HCT116 (cell line): ENCODE measurements around the gene IPCEF1. TPM values are rescaled to one million over a fixed set of nuclear protein-coding genes. Genes with fewer than 3 reads are reported as not detected.

Source experiments
- ATAC-seq: fragments of 200-7000 bp; cut with Tn5 transposase; 2 replicates; pipeline ENCODE4 v1.9.1; 2020; ENCODE audit warnings: mild to moderate bottlenecking, moderate library complexity
- BruUV-seq: library from RNA; stranded (reverse); fragments of 400-500 nt; replicated peaks from 2 replicates; lab custom pipeline; 2021; lab: Mats Ljungman, UMichigan
- CTCF ChIA-PET: fragments of 300-600 bp; sonication (Branson Sonifier 250); formaldehyde crosslinking; loops from one replicate; lab custom pipeline; 2021; ENCODE audit warnings: antibody characterized with exemption; lab: Charles Lee
- POLR2A ChIA-PET: fragments of 300-600, 350-600 bp; sonication (Branson Sonifier 250); formaldehyde crosslinking; loops from one replicate; lab custom pipeline; 2021; ENCODE audit warnings: antibody characterized with exemption; lab: Charles Lee
- RAD21 ChIA-PET, 2 experiments: fragments of 300-600 bp; sonication (Branson Sonifier 250); formaldehyde crosslinking; loops; one replicate each; lab custom pipeline; 2023; ENCODE audit warnings: low total read pairs in 2 of 2; ENCODE audit not compliant: uncharacterized antibody in 2 of 2, unreplicated experiment in 2 of 2, low non-redundant PET in 1 of 2; lab: Charles Lee
- DNase-seq: peaks from one replicate; pipeline ENCODE4 v3.0.0-alpha.2; 2010; ENCODE audit warnings: low read depth, low spot score
- H2AFZ ChIP-seq: fragments of 200-600 bp; shearing (Covaris generic), sonication (generic); 2 replicates; pipeline ENCODE4 v1.6.1; 2017; ENCODE audit warnings: low read depth, mixed run types, mixed read lengths, antibody characterized with exemption, low read length; ENCODE audit not compliant: poor library complexity, severe bottlenecking
- H3K27ac ChIP-seq: 2 replicates; pipeline ENCODE4 v1.5.1; 2012; ENCODE audit warnings: low read depth, low read length
- H3K27me3 ChIP-seq: fragments of 200-600 bp; sonication (generic); 2 replicates; pipeline ENCODE4 v1.6.1; 2016; ENCODE audit warnings: mixed run types, low read length, mixed read lengths; ENCODE audit not compliant: insufficient read depth
- H3K36me3 ChIP-seq, 2 experiments: fragments of 200-500 bp in 1 of 2; fragments of 200-600 bp in 1 of 2; sonication (Bioruptor generic) in 1 of 2; sonication (generic) in 1 of 2; 2 replicates each; pipeline versions ENCODE4 v1.5.1 to v1.6.1; 2014 to 2016; ENCODE audit warnings: low read length in 2 of 2, inconsistent platforms in 1 of 2, mixed read lengths in 1 of 2, mixed run types in 1 of 2; ENCODE audit not compliant: insufficient read depth in 2 of 2, control insufficient read depth in 1 of 2
- H3K4me1 ChIP-seq, 2 experiments: fragments of 200-600 bp in 1 of 2; sonication (generic) in 1 of 2; 2 replicates each; pipeline versions ENCODE4 v1.5.1 to v1.6.1; 2012 to 2017; ENCODE audit warnings: low read length in 2 of 2, inconsistent platforms in 1 of 2, mild to moderate bottlenecking in 1 of 2, mixed read lengths in 1 of 2, mixed run types in 1 of 2, moderate library complexity in 1 of 2; ENCODE audit not compliant: insufficient read depth in 2 of 2, control insufficient read depth in 1 of 2
- H3K4me2 ChIP-seq: fragments of 200-600 bp; sonication (generic); 2 replicates; pipeline ENCODE4 v1.6.1; 2017; ENCODE audit warnings: mixed run types, low read length, mixed read lengths
- H3K4me3 ChIP-seq, 2 experiments: fragments of 200-600 bp in 1 of 2; sonication (generic) in 1 of 2; replicated peaks in 1 of 2; 2 replicates each; pipeline ENCODE4 v1.5.1; 2011 to 2016; ENCODE audit warnings: low read length in 2 of 2, control low read depth in 1 of 2, low read depth in 1 of 2, mild to moderate bottlenecking in 1 of 2, mixed read lengths in 1 of 2, mixed run types in 1 of 2
- H3K79me2 ChIP-seq: fragments of 200-600 bp; sonication (generic); 2 replicates; pipeline ENCODE4 v1.6.1; 2017; ENCODE audit warnings: mild to moderate bottlenecking, mixed run types, low read length, moderate library complexity, mixed read lengths; ENCODE audit not compliant: insufficient read depth
- H3K9ac ChIP-seq: fragments of 200-600 bp; sonication (generic); 2 replicates; pipeline ENCODE4 v1.6.1; 2016; ENCODE audit warnings: low read length, mixed read lengths
- H3K9me2 ChIP-seq: fragments of 200-600 bp; sonication (generic), shearing (Covaris generic); 2 replicates; pipeline ENCODE4 v1.6.1; 2017; ENCODE audit warnings: mixed run types, mild to moderate bottlenecking, moderate library complexity; ENCODE audit not compliant: insufficient read depth
- H3K9me3 ChIP-seq, 2 experiments: fragments of 200-500 bp in 1 of 2; fragments of 200-600 bp in 1 of 2; sonication (Bioruptor generic) in 1 of 2; sonication (generic) in 1 of 2; 2 replicates each; pipeline ENCODE4 v1.6.1; 2014 to 2017; ENCODE audit warnings: low read length in 2 of 2, mixed read lengths in 2 of 2, inconsistent platforms in 1 of 2, low read depth in 1 of 2, mild to moderate bottlenecking in 1 of 2, mixed run types in 1 of 2, moderate library complexity in 1 of 2; ENCODE audit not compliant: control insufficient read depth in 1 of 2, insufficient read depth in 1 of 2
- H4K20me1 ChIP-seq: fragments of 200-600 bp; sonication (generic), shearing (Covaris generic); 2 replicates; pipeline ENCODE4 v1.6.1; 2017; ENCODE audit warnings: mixed run types, mild to moderate bottlenecking, moderate library complexity; ENCODE audit not compliant: insufficient read depth
- CEBPB ChIP-seq: IDR thresholded peaks from 2 replicates; pipeline ENCODE4 v1.6.1; 2012; ENCODE audit warnings: low read depth
- ELF1 ChIP-seq: IDR thresholded peaks from 2 replicates; pipeline ENCODE4 v1.6.1; 2012; ENCODE audit warnings: low read depth, borderline replicate concordance
- FOSL1 ChIP-seq: IDR thresholded peaks from 2 replicates; pipeline ENCODE4 v1.6.1; 2012; ENCODE audit warnings: low read depth
- RAD21 ChIP-seq: IDR thresholded peaks from 2 replicates; pipeline ENCODE4 v1.6.1; 2012; ENCODE audit warnings: low read depth, mild to moderate bottlenecking
- SP1 ChIP-seq: IDR thresholded peaks from 2 replicates; pipeline ENCODE4 v1.6.1; 2012; ENCODE audit warnings: low read depth
- SRF ChIP-seq: IDR thresholded peaks from 2 replicates; pipeline ENCODE4 v1.6.1; 2012; ENCODE audit warnings: low read depth
- TCF7L2 ChIP-seq: IDR thresholded peaks from 2 replicates; pipeline ENCODE4 v1.7.0; 2011; ENCODE audit warnings: borderline replicate concordance, inconsistent platforms; ENCODE audit not compliant: insufficient read depth, insufficient read length; ENCODE audit errors: extremely low read depth
- ZFX ChIP-seq: fragments of 450-650 bp; IDR thresholded peaks from 2 replicates; pipeline ENCODE4 v1.6.1; 2017
- ZNF274 ChIP-seq: fragments of 200-500 bp; sonication (Bioruptor generic); IDR thresholded peaks from 2 replicates; pipeline ENCODE4 v1.6.1; 2014; ENCODE audit warnings: mild to moderate bottlenecking, low read depth, low read length, inconsistent platforms
- intact Hi-C: fragments of 100-400 bp; cut with micrococcal nuclease; formaldehyde crosslinking; loops from 2 replicates; pipeline ENCODE4 v1.10.0; 2022
- total RNA-seq: library from RNA; stranded (reverse); gene quantifications from one replicate; pipeline ENCODE4 v1.2.1, GENCODE V29; 2021; ENCODE audit not compliant: unreplicated experiment
- TF ChIP-seq, protein P1 (sequence below): IDR thresholded peaks from 2 replicates; pipeline ENCODE4 v1.6.1; 2012
- TF ChIP-seq, protein P2 (sequence below), 3 experiments: fragments of 200-600 bp in 1 of 3; sonication (generic) in 1 of 3; IDR thresholded peaks in 2 of 3; conservative IDR thresholded peaks in 1 of 3; 2 replicates each; pipeline ENCODE4 v1.5.1; 2012 to 2017; ENCODE audit warnings: low read depth in 2 of 3, low read length in 2 of 3, antibody characterized with exemption in 1 of 3, borderline replicate concordance in 1 of 3, control low read depth in 1 of 3, mild to moderate bottlenecking in 1 of 3, mixed read lengths in 1 of 3, mixed run types in 1 of 3, moderate library complexity in 1 of 3; ENCODE audit not compliant: insufficient read depth in 1 of 3

IPCEF1 gene
- total RNA-seq, 1 experiment from 2014 or later = 0.32 TPM

- no peaks in the 10 kb centered on the region for H3K79me2 ChIP-seq
- H3K27me3 ChIP-seq = no peaks in the 10 kb centered on the region
- no peaks in the 10 kb centered on the region for H3K9me3 ChIP-seq
- intact Hi-C loops = no loop called here
- DNase-seq = no peak
- H3K9ac ChIP-seq = no peak overlapping the region
- no peaks in the 10 kb centered on the region for H4K20me1 ChIP-seq
- H3K4me3 ChIP-seq = no peak overlapping the region
- H3K9me2 ChIP-seq = no peaks in the 10 kb centered on the region; the same call in 1 of the 2 replicates
- no peaks in the 10 kb centered on the region for H3K4me1 ChIP-seq
- ChIA-PET CTCF (no interaction called here), POLR2A (no interaction called here), RAD21 (no interaction called here)
- no peak overlapping the region for H3K4me2 ChIP-seq
- no peak for TF ChIP-seq ELF1
- no peak for TF ChIP-seq FOSL1
- no peak for TF ChIP-seq SRF
- no peak for TF ChIP-seq RAD21
- TF ChIP-seq, protein P1, sequence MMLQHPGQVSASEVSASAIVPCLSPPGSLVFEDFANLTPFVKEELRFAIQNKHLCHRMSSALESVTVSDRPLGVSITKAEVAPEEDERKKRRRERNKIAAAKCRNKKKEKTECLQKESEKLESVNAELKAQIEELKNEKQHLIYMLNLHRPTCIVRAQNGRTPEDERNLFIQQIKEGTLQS = no peak
- no peak for TF ChIP-seq ZNF274
- TF ChIP-seq CEBPB = no peak
- no peak for TF ChIP-seq SP1
- TF ChIP-seq ZFX = no peak
- TF ChIP-seq, protein P2, sequence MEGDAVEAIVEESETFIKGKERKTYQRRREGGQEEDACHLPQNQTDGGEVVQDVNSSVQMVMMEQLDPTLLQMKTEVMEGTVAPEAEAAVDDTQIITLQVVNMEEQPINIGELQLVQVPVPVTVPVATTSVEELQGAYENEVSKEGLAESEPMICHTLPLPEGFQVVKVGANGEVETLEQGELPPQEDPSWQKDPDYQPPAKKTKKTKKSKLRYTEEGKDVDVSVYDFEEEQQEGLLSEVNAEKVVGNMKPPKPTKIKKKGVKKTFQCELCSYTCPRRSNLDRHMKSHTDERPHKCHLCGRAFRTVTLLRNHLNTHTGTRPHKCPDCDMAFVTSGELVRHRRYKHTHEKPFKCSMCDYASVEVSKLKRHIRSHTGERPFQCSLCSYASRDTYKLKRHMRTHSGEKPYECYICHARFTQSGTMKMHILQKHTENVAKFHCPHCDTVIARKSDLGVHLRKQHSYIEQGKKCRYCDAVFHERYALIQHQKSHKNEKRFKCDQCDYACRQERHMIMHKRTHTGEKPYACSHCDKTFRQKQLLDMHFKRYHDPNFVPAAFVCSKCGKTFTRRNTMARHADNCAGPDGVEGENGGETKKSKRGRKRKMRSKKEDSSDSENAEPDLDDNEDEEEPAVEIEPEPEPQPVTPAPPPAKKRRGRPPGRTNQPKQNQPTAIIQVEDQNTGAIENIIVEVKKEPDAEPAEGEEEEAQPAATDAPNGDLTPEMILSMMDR (IDR thresholded peaks at IDR 0.05 in 2 of 3, conservative IDR thresholded peaks at IDR 0.05 in 1 of 3; ENCODE audit: borderline replicate concordance in 1 of 3, insufficient read depth in 1 of 3, low read depth in 2 of 3, low read length in 2 of 3) = no peak
- no peak for TF ChIP-seq TCF7L2
- no TSS peak for BruUV-seq
- no peak overlapping the region for H3K27ac ChIP-seq
- ATAC-seq = no peak
- H3K36me3 ChIP-seq = no peaks in the 10 kb centered on the region
- no peak overlapping the region for H2AFZ ChIP-seq
These were observed 3.6 kb downstream of the IPCEF1 start for GRCh38 chr6:154352898-154353585.
